Smooth muscle cell of the pulmonary artery (primary cell): Measurements from ENCODE around the gene PIGL. TPM values are rescaled to one million over a fixed set of nuclear protein-coding genes. Genes with fewer than 3 reads are reported as not detected.

Source experiments
- total RNA-seq: library from RNA; depleted of rRNA; stranded (reverse); fragments of >200 nt; gene quantifications from 2 replicates; pipeline ENCODE4 v1.2.3, GENCODE V29; 2014

PIGL gene
- 12.6 and 17.8 TPM in 2 replicates for total RNA-seq

DNA sequence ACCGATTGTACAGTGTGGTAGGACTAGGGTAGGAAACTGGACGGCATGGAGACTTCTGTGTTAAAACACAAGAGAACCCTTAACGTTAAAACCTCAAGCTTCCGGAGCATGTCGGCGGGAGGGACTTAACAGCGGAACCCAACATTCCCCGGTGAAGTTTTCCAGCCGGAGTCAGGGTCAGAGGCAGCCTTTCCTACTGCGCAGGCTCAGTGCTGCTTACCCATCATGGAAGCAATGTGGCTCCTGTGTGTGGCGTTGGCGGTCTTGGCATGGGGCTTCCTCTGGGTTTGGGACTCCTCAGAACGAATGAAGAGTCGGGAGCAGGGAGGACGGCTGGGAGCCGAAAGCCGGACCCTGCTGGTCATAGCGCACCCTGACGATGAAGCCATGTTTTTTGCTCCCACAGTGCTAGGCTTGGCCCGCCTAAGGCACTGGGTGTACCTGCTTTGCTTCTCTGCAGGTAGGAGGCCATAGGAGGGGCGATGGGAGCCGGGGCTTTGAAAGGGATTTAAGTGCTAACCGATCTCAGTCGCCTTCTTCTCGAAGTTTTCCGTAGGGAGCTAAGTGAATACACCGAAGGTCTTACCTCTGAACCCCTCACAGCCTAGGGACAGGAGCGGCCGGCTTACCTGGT is at the start of gene PIGL:
PIGL (plus strand) TSS at position 209 of the 634 bp plus-strand sequence; CDS start at position 226, 17 bp downstream.

DNA sequence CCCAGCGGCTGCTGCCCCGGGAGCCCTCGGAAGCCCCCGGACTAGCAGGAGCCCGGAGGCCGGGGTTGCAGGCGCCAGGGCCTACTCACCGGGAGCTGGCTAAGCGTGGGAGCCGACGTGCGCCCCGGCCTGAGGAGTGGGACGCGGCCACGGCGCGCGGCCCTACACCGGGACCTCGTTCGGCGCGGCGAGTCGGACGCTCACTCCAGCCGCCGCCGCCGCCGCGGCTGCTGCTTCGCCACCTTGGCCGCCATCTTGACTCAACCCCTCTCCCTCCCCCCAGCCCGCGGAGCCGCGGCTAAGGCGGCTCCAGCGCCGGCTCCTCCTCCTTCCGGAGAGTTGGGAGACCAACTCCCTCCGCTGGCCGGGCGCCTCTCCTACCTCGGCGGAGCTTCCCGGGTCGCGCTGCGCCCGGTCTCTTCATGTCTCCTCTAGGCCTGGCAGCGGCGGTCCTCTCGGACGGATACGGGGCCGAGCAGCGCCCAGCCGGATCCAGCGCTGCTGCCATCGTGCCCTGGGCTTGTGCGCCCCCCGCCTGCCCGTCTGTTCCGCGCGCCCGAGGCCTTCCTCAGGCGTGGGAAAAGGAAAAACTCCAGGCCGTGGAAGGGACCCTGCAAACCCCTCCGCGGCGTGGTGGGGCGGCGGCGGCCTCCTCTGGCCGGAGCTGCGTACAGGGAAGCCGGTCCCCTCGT is 1.6 kb upstream of the PIGL start, which contains the start of gene NCOR1:
NCOR1 (minus strand) TSS at position 262 of the 692 bp plus-strand sequence. CDS start 20,965 bp downstream, outside the sequence.

DNA sequence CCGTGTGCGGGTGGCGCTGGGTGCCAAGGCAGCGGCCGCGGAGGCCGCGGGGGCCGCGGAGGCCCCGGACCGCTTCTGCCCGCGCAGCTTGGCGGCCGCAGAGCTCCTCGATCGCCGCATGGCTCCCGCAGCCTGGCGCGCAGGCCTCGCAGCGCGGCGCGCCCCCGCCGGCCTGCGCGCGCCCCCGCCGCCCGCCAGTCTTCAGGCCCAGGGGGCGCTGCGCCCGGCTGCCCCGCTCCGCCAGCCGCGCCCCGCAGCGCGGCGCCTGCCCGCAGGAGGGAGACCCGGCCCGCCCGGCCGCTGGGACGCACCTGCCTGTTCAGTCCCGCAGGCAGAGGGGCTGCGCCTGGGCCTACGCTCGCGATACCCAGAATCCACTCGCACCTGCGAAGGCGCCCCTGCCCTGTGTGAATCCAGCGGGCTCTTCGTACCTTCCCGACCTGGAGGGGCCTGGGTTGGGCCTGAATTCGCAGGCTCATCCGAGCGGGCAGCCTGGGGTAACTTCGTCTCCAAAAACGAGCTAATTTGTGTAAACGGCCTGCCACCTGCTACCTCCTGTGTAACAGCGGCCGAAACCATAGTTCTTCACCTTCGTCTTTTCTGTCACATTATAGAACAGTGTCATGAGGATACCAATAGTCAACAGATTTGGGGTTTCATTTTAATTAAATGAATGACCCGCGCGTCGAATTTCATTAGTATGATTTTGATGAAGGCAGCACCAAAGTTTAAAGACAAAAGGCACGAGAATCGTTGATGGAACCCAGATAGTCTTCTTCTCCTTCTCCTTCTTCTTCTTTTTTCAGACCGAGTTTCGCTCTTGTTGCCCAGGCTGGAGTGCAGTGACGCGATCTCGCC is 136.5 kb downstream of the PIGL start, which contains the start of gene CENPV:
CENPV (minus strand) TSS at position 153 of the 858 bp plus-strand sequence; CDS start at position 120, 33 bp downstream.

Other genes with a start within 250 kb of the PIGL start
- 14.2 and 15.0 TPM in 2 replicates for gene ZSWIM7, start 217.5 kb upstream of the PIGL start, total RNA-seq
- gene TTC19, start 217.4 kb upstream of the PIGL start, total RNA-seq, result 32.3 and 45.1 TPM in 2 replicates
- gene NCOR1, start 1.7 kb upstream of the PIGL start, total RNA-seq, result 115 and 125 TPM in 2 replicates
- gene CENPV, start 136.3 kb downstream of the PIGL start, total RNA-seq, result 4.9 and 6.1 TPM in 2 replicates
- gene UBB, start 163.9 kb downstream of the PIGL start, total RNA-seq, result 1,820 and 2,231 TPM in 2 replicates
- 71.5 and 83.5 TPM in 2 replicates for gene TRPV2, start 198.4 kb downstream of the PIGL start, total RNA-seq